SU-DHL-6 (cell line): ENCODE results near the gene KIAA1614.

Experiments
- H2AFZ ChIP-seq: fragments of 200-600 bp; sonication (generic); 2 replicates; pipeline ENCODE4 v1.6.1; 2014; ENCODE audit warnings: low read depth, mild to moderate bottlenecking, moderate library complexity, mixed read lengths, antibody characterized with exemption, low read length; ENCODE audit not compliant: severe bottlenecking
- H3F3A ChIP-seq: fragments of 200-600 bp; shearing (Covaris generic); 2 replicates; pipeline ENCODE4 v1.6.0; 2016; ENCODE audit warnings: antibody characterized with exemption, mild to moderate bottlenecking; ENCODE audit not compliant: insufficient read depth
- H3K27ac ChIP-seq: fragments of 200-600 bp; sonication (generic); 2 replicates; pipeline ENCODE4 v1.5.1; 2016; ENCODE audit warnings: low read depth, mild to moderate bottlenecking, low read length, moderate library complexity, mixed read lengths
- H3K27me3 ChIP-seq: fragments of 200-600 bp; sonication (generic), shearing (Covaris generic); 2 replicates; pipeline ENCODE4 v1.6.0; 2014; ENCODE audit warnings: mild to moderate bottlenecking, low read length
- H3K36me3 ChIP-seq: fragments of 200-600 bp; sonication (generic); 2 replicates; pipeline ENCODE4 v1.6.1; 2014; ENCODE audit warnings: mild to moderate bottlenecking, low read length, mixed read lengths
- H3K4me2 ChIP-seq: fragments of 300-600, 200-600 bp; shearing (Covaris generic), sonication (generic); 2 replicates; pipeline ENCODE4 v1.6.0; 2014; ENCODE audit warnings: low read length, low read depth, mild to moderate bottlenecking; ENCODE audit not compliant: poor library complexity, severe bottlenecking
- H3K4me3 ChIP-seq: fragments of 200-600 bp; sonication (generic); 2 replicates; pipeline ENCODE4 v1.5.1; 2014; ENCODE audit warnings: antibody characterized with exemption, low read length, mild to moderate bottlenecking, mixed read lengths; ENCODE audit not compliant: insufficient read depth, poor library complexity, severe bottlenecking
- H3K79me2 ChIP-seq: fragments of 200-600 bp; sonication (generic); 2 replicates; pipeline ENCODE4 v1.6.1; 2014; ENCODE audit warnings: mild to moderate bottlenecking, low read length, moderate library complexity; ENCODE audit not compliant: insufficient read depth
- H3K9ac ChIP-seq: fragments of 200-600 bp; sonication (generic); 2 replicates; pipeline ENCODE4 v1.7.0; 2014; ENCODE audit warnings: mild to moderate bottlenecking, low read length
- H3K9me2 ChIP-seq: fragments of 200-600 bp; sonication (generic); replicated peaks from 2 replicates; pipeline ENCODE4 v1.6.1; 2014; ENCODE audit warnings: low read length; ENCODE audit not compliant: insufficient read depth
- H3K9me3 ChIP-seq: fragments of 200-600 bp; sonication (generic); 2 replicates; pipeline ENCODE4 v1.6.1; 2014; ENCODE audit warnings: low read length, mixed read lengths; ENCODE audit not compliant: insufficient read depth
- H4K20me1 ChIP-seq: fragments of 200-600 bp; sonication (generic); 2 replicates; pipeline ENCODE4 v1.6.1; 2014; ENCODE audit warnings: low read depth, mild to moderate bottlenecking, antibody characterized with exemption, low read length, moderate library complexity, mixed read lengths
- CTCF ChIP-seq: fragments of 200-600 bp; sonication (generic); IDR thresholded peaks from one replicate; pipeline ENCODE4 v1.5.1; 2017; ENCODE audit warnings: antibody characterized with exemption, mild to moderate bottlenecking, low read length, moderate library complexity; ENCODE audit not compliant: insufficient read depth, poor library complexity, severe bottlenecking
- EZH2phosphoT487 ChIP-seq: fragments of 200-600 bp; sonication (generic), shearing (Covaris generic); conservative IDR thresholded peaks from 2 replicates; pipeline ENCODE4 v1.6.1; 2018; ENCODE audit warnings: mild to moderate bottlenecking, antibody characterized with exemption, low read length, moderate library complexity, mixed read lengths

KIAA1614 gene

GRCh38 chr1:180962178-180962577 lies 49.5 kb downstream of the KIAA1614 start:
- no peaks in the 10 kb centered on the region for H3F3A ChIP-seq
- H3K9me3 ChIP-seq, result no peaks in the 10 kb centered on the region
- H3K27ac ChIP-seq, result no peak overlapping the region
- no peaks in the 10 kb centered on the region for H3K9me2 ChIP-seq
- no peak overlapping the region for H2AFZ ChIP-seq
- TF ChIP-seq CTCF, result no peak
- H3K4me3 ChIP-seq, result no peak overlapping the region
- no peak overlapping the region for H3K9ac ChIP-seq
- no peaks in the 10 kb centered on the region for H3K79me2 ChIP-seq
- H3K36me3 ChIP-seq, result 0 out of 2 replicates have a peak, but pooled peaks cover 3% of the 10 kb centered on the region
- H3K4me2 ChIP-seq, result no peak overlapping the region
- no peaks in the 10 kb centered on the region for H3K27me3 ChIP-seq
- no peaks in the 10 kb centered on the region for H4K20me1 ChIP-seq

GRCh38 chr1:180964056-180964455 lies 51.4 kb downstream of the KIAA1614 start:
- Histone ChIP-seq H3K79me2 (no peaks in the 10 kb centered on the region), H3K36me3 (0 out of 2 replicates have a peak, but pooled peaks cover 3% of the 10 kb centered on the region), H3K27ac (no peak overlapping the region), H2AFZ (no peak overlapping the region), H3K9me2 (no peaks in the 10 kb centered on the region), H3F3A (no peaks in the 10 kb centered on the region), H3K9me3 (no peaks in the 10 kb centered on the region), H3K27me3 (no peaks in the 10 kb centered on the region), H3K9ac (no peak overlapping the region), H3K4me3 (no peak overlapping the region), H3K4me2 (no peak overlapping the region), H4K20me1 (no peaks in the 10 kb centered on the region)
- TF ChIP-seq EZH2phosphoT487 (no peak), CTCF (no peak)

- Histone ChIP-seq H3K27me3 (no peaks in the 10 kb centered on the region), H3F3A (no peaks in the 10 kb centered on the region), H3K36me3 (0 out of 2 replicates have a peak, but pooled peaks cover 3% of the 10 kb centered on the region), H3K27ac (no peak overlapping the region), H2AFZ (no peak overlapping the region), H3K9me2 (no peaks in the 10 kb centered on the region), H3K4me2 (no peak overlapping the region), H3K9ac (no peak overlapping the region), H3K4me3 (no peak overlapping the region), H4K20me1 (no peaks in the 10 kb centered on the region), H3K79me2 (no peaks in the 10 kb centered on the region), H3K9me3 (no peaks in the 10 kb centered on the region)
- TF ChIP-seq CTCF, result no peak
- no peak for TF ChIP-seq EZH2phosphoT487
Observed at GRCh38 chr1:180964595-180964994, 51.9 kb downstream of the KIAA1614 start.

GRCh38 chr1:180966312-180966711 lies 53.6 kb downstream of the KIAA1614 start:
- TF ChIP-seq EZH2phosphoT487 (no peak), CTCF (no peak)
- H3K27ac ChIP-seq, result no peak overlapping the region
- H3K9ac ChIP-seq, result no peak overlapping the region
- no peaks in the 10 kb centered on the region for H3K9me3 ChIP-seq
- no peaks in the 10 kb centered on the region for H4K20me1 ChIP-seq
- H2AFZ ChIP-seq, result no peak overlapping the region
- H3K4me3 ChIP-seq, result no peak overlapping the region
- no peaks in the 10 kb centered on the region for H3F3A ChIP-seq
- no peak overlapping the region for H3K4me2 ChIP-seq
- no peaks in the 10 kb centered on the region for H3K36me3 ChIP-seq
- H3K9me2 ChIP-seq, result no peaks in the 10 kb centered on the region
- no peaks in the 10 kb centered on the region for H3K27me3 ChIP-seq
- H3K79me2 ChIP-seq, result no peaks in the 10 kb centered on the region
